Measurements from ENCODE around the gene ENPP6.

The ENPP6 gene

DNA sequence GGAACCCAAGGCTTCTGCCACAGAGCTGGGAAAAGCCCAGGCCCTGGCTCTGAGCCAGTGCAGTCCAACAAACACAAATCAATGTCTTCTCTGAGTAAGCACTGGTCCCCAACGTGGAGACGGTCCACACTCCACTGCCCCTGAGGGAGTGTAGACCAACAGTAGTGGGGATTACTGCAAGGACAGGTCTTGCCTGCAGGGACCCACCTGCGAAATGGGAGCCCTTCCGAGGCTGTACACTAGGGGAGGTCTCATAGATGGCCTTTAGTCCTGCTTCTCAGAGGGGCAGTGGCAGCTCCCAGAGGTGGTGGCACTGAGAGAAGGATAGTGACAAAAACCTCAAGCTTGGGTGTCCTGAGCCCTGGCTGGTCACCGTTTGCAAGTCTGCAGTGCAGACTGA lies 19.5 kb downstream of the ENPP6 start:
- Histone ChIP-seq H3K27me3 (ENCODE audit: low read depth, low read length) (no peaks in the 10 kb centered on the region), H3K4me2 (ENCODE audit: low read length) (no peak overlapping the region), H3K79me2 (ENCODE audit: low read length) (no peaks in the 10 kb centered on the region), H3K4me3 (ENCODE audit: low read length) (no peak overlapping the region), H3K36me3 (replicated peaks; ENCODE audit: low read depth, low read length) (no peaks in the 10 kb centered on the region), H4K20me1 (ENCODE audit: insufficient read depth, low read length) (no peaks in the 10 kb centered on the region), H3K4me1 (ENCODE audit: low read length) (no peaks in the 10 kb centered on the region), H3K27ac (ENCODE audit: low read length) (no peak overlapping the region), H3K9ac (ENCODE audit: low read length) (no peak overlapping the region), H3K9me3 (ENCODE audit: insufficient read depth, low read length) (no peaks in the 10 kb centered on the region), H2AFZ (ENCODE audit: low read depth, low read length) (no peak overlapping the region)
- no peak for TF ChIP-seq EZH2phosphoT487 (IDR thresholded peaks at IDR 0.05; ENCODE audit: low read depth)
- TF ChIP-seq, protein P1, sequence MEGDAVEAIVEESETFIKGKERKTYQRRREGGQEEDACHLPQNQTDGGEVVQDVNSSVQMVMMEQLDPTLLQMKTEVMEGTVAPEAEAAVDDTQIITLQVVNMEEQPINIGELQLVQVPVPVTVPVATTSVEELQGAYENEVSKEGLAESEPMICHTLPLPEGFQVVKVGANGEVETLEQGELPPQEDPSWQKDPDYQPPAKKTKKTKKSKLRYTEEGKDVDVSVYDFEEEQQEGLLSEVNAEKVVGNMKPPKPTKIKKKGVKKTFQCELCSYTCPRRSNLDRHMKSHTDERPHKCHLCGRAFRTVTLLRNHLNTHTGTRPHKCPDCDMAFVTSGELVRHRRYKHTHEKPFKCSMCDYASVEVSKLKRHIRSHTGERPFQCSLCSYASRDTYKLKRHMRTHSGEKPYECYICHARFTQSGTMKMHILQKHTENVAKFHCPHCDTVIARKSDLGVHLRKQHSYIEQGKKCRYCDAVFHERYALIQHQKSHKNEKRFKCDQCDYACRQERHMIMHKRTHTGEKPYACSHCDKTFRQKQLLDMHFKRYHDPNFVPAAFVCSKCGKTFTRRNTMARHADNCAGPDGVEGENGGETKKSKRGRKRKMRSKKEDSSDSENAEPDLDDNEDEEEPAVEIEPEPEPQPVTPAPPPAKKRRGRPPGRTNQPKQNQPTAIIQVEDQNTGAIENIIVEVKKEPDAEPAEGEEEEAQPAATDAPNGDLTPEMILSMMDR (IDR thresholded peaks at IDR 0.05; ENCODE audit: low read depth, low read length) = no peak

DNA sequence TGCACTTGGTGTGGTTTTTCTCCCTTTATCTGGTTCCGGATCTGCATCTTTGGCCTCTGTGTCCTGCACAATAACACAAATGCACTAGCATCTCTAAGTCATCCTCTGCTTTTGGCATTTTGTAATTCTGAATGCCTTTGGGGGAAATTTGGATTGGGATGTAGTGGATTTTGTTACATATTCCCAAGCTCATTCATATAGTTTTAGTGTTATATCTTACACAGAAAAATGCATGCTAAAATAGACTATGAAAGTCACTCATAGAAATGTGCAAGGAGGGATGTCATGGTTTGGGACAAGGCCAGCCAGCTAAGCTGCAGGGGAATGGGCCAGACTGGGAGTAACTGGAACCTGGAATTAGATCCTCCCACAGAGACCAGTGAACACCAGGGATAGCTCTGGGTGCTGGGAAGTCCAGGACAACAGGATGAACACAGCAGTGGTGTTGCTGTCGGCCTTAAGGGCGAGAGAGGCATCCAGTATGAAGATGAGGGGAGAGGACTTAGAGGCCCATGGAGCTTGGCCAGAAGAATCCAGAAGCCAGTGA lies 20.1 kb downstream of the ENPP6 start:
- no peak overlapping the region for H3K9ac ChIP-seq (ENCODE audit: low read length)
- no peak for TF ChIP-seq EZH2phosphoT487 (IDR thresholded peaks at IDR 0.05; ENCODE audit: low read depth)
- TF ChIP-seq, protein P1 (IDR thresholded peaks at IDR 0.05; ENCODE audit: low read depth, low read length) = no peak

DNA sequence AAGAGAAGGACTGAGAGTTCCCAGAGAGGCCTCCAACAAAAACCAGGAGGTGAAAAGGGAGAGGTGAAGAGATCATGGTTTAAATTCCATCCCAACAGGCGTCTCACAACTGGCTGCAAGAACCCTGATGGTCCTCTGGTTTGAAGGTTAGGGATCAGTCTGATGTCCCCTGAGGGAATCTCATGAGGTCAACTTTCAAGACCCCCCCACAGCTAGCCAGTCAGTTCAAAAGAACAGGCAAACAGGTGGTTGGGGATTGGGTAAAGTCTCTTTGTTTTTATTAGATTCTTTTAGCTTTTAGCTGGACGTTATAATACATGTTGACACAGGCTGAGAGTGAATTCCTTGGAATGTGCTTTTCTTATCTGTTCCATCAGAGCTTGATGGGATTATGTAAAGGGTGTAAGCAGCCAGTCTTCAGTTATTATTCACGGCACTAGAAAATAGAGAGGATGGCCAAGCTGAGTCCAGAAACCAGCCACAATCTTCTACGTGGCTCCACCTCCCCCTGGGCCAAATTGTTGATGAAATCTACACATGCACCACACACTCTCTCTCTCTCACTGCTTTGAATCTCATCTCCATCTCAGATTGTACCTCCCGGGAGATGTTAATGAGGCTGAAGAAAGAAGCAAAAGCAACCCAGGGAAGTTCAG lies 20.8 kb downstream of the ENPP6 start:
- H3K27me3 ChIP-seq (ENCODE audit: low read depth, low read length) = no peaks in the 10 kb centered on the region
- no peaks in the 10 kb centered on the region for H4K20me1 ChIP-seq (ENCODE audit: insufficient read depth, low read length)
- H3K9me3 ChIP-seq (ENCODE audit: insufficient read depth, low read length) = no peaks in the 10 kb centered on the region
- no peak overlapping the region for H3K4me3 ChIP-seq (ENCODE audit: low read length)
- TF ChIP-seq, protein P1 (IDR thresholded peaks at IDR 0.05; ENCODE audit: low read depth, low read length) = no peak
- no peak for TF ChIP-seq EZH2phosphoT487 (IDR thresholded peaks at IDR 0.05; ENCODE audit: low read depth)
- no peak overlapping the region for H3K27ac ChIP-seq (ENCODE audit: low read length)
- no peaks in the 10 kb centered on the region for H3K79me2 ChIP-seq (ENCODE audit: low read length)
- no peak overlapping the region for H3K4me2 ChIP-seq (ENCODE audit: low read length)
- no peak overlapping the region for H2AFZ ChIP-seq (ENCODE audit: low read depth, low read length)
- H3K36me3 ChIP-seq (replicated peaks; ENCODE audit: low read depth, low read length) = no peaks in the 10 kb centered on the region
- no peak overlapping the region for H3K9ac ChIP-seq (ENCODE audit: low read length)
- no peaks in the 10 kb centered on the region for H3K4me1 ChIP-seq (ENCODE audit: low read length)

More for the DNA sequence above, 20.1 kb downstream of the ENPP6 start:
- no peak overlapping the region for H3K27ac ChIP-seq (ENCODE audit: low read length)
- no peak overlapping the region for H3K4me3 ChIP-seq (ENCODE audit: low read length)
- no peak overlapping the region for H3K4me2 ChIP-seq (ENCODE audit: low read length)
- no peaks in the 10 kb centered on the region for H3K36me3 ChIP-seq (replicated peaks; ENCODE audit: low read depth, low read length)
- H3K9me3 ChIP-seq (ENCODE audit: insufficient read depth, low read length) = no peaks in the 10 kb centered on the region
- no peaks in the 10 kb centered on the region for H3K79me2 ChIP-seq (ENCODE audit: low read length)
- no peaks in the 10 kb centered on the region for H3K4me1 ChIP-seq (ENCODE audit: low read length)
- no peak overlapping the region for H2AFZ ChIP-seq (ENCODE audit: low read depth, low read length)
- H3K27me3 ChIP-seq (ENCODE audit: low read depth, low read length) = no peaks in the 10 kb centered on the region
- H4K20me1 ChIP-seq (ENCODE audit: insufficient read depth, low read length) = no peaks in the 10 kb centered on the region

DNA sequence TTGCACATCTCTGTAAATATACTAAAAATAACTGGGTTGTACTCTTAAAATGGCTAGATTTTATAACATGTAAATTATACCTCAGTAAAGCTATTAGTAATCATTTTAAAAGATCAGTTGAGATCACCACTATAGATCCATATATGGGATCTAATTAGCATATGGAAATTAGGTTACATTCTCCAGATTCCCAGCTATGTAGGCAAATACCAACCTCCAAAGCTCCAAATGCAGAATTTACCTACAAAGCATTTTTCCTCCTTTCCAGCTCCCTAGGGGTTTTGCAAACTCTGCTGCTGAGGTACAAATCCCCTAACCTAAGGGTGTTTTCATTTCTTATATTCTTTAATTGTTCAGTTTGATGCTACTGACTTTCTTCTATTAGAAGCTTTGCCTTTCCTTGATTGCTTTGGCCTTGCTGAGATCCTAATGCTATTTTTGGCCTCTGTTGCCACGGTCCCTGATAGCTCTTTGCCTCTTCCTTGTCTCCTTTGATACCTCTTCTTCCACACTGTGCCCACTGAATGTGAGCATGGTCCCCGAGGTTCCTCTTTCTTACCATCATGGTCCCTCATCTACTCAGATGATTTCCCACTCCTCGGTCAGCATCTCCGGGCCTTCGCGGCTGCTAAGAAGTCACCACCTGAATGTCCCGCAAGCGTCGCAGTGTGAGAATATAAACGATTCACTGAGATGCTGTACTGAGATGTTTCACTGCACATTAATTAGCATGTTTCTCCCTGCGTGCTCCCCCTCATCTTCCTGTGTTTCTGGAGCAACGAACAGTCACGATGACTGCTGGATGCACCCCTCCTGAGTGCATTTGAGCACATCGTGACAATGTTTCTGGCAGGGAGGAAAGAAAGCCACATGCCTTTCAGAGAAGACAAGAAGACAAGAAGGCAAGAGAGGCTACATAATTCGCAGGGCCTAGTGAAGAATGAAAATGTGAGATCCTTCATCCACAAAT lies 23.8 kb downstream of the ENPP6 start:
- TF ChIP-seq, protein P1 (IDR thresholded peaks at IDR 0.05; ENCODE audit: low read depth, low read length) = no peak
- TF ChIP-seq EZH2phosphoT487 (IDR thresholded peaks at IDR 0.05; ENCODE audit: low read depth) = no peak
- H3K4me3 ChIP-seq (ENCODE audit: low read length) = no peak overlapping the region
- no peak overlapping the region for H2AFZ ChIP-seq (ENCODE audit: low read depth, low read length)
- no peaks in the 10 kb centered on the region for H3K79me2 ChIP-seq (ENCODE audit: low read length)
- no peaks in the 10 kb centered on the region for H4K20me1 ChIP-seq (ENCODE audit: insufficient read depth, low read length)
- H3K9me3 ChIP-seq (ENCODE audit: insufficient read depth, low read length) = no peaks in the 10 kb centered on the region
- no peaks in the 10 kb centered on the region for H3K36me3 ChIP-seq (replicated peaks; ENCODE audit: low read depth, low read length)
- no peaks in the 10 kb centered on the region for H3K4me1 ChIP-seq (ENCODE audit: low read length)
- no peaks in the 10 kb centered on the region for H3K27me3 ChIP-seq (ENCODE audit: low read depth, low read length)
- H3K27ac ChIP-seq (ENCODE audit: low read length) = no peak overlapping the region
- H3K4me2 ChIP-seq (ENCODE audit: low read length) = no peak overlapping the region
- H3K9ac ChIP-seq (ENCODE audit: low read length) = no peak overlapping the region
